ENCODE measurements around the gene RAB9A. TPM values are rescaled to one million over a fixed set of nuclear protein-coding genes. Genes with fewer than 3 reads are reported as not detected.

RAB9A gene
- total and polyA plus RNA-seq, 10 of the 15 experiments (the other 5 are each of a cell fraction or from before 2014, with no cell fraction given): 42.1 to 142 (median 49.9) TPM

DNA sequence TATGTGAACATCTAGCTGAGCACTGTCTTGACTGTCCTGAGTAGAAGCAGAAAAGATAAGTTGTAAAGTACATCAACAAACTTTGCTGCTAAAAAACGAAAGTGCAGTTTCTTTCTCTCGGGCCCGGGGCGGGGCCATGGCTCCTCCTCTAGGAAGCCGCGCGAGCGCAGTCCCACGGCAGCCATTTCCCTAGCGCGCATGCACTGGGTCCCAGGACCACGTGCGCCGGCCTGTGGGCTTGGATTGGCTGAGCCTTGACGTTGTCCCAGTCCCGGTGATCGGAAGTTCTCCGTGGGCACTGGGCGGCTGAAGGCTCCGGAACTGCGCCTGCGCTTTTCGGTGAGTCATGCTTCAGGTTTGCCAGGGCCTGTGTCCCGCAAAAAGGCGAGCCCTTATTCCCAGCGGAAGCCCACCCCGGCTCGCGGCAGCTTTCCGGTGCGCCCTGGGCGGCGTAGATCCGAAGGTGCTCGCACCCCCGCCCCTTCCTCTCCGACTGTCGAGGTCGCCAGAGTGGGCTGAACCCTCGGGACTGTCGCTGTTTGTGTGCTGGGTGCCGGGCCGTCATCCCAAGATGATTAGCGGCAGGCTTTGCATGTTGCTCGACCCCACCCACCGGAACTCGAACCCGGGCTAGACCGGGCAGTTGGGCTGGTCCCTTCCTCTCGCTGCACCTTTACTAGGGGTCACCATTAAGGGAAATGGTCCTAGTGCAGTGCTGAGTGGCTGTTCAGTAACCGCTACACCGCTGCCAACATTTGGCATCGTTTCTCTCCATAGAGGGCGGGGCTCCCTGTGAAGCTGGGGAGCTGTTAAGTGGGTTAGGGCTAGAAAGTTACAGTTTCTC is 35.9 kb upstream of the RAB9A start, which contains the start of gene TCEANC (continued):
- TF ChIP-seq FOS (IDR thresholded peaks at IDR 0.05; ENCODE audit: borderline replicate concordance, extremely low read depth, insufficient read length) (peak; percentile 35), SP1 (IDR thresholded peaks at IDR 0.05; ENCODE audit: low read depth, low read length) (no peak), EED (IDR thresholded peaks at IDR 0.05; ENCODE audit: low read depth) (peak; percentile 47), WRNIP1 (IDR thresholded peaks at IDR 0.05; ENCODE audit: borderline replicate concordance, low read depth, low read length) (no peak), ZNF274 (IDR thresholded peaks at IDR 0.05; ENCODE audit: insufficient read depth, insufficient read length) (no peak), STAT1 (conservative IDR thresholded peaks at IDR 0.05) (0 out of 2 replicates have a peak, but pooled peaks have one; percentile 45), SMAD5 (IDR thresholded peaks at IDR 0.05; ENCODE audit: low read depth) (no peak), ZNF24 (IDR thresholded peaks at IDR 0.05) (no peak), MEF2A (IDR thresholded peaks at IDR 0.05; ENCODE audit: insufficient read depth, low read depth, low read length) (no peak), MYC (IDR thresholded peaks at IDR 0.05; ENCODE audit: insufficient read depth, insufficient read length, insufficient replicate concordance, low read length, severe bottlenecking) (no peak), FOXK2 (IDR thresholded peaks at IDR 0.05) (no peak), NBN (IDR thresholded peaks at IDR 0.05) (peak; percentile 72), IKZF1 (conservative IDR thresholded peaks at IDR 0.05) (peak; percentile 98), BACH1 (IDR thresholded peaks at IDR 0.05; ENCODE audit: borderline replicate concordance) (peak; percentile 68; the same call in 1 of the 2 replicates), ESRRA (IDR thresholded peaks at IDR 0.05; ENCODE audit: low read length) (no peak), EGR1 (IDR thresholded peaks at IDR 0.05; ENCODE audit: borderline replicate concordance in 1 of 2, low read depth in 2 of 2, low read length in 2 of 2) (no peak), SIN3A (IDR thresholded peaks at IDR 0.05; ENCODE audit: low read depth, low read length) (no peak), SMC3 (IDR thresholded peaks at IDR 0.05; ENCODE audit: borderline replicate concordance, low read length) (no peak), ZNF384 (IDR thresholded peaks at IDR 0.05; ENCODE audit: borderline replicate concordance, low read depth, low read length) (no peak), CHD2 (IDR thresholded peaks at IDR 0.05; ENCODE audit: borderline replicate concordance, low read depth, low read length) (peak; percentile 37; the same call in 1 of the 2 replicates), SUPT20H (IDR thresholded peaks at IDR 0.05; ENCODE audit: borderline replicate concordance, control insufficient read depth, low read depth, low read length) (no peak), SUZ12 (IDR thresholded peaks at IDR 0.05; ENCODE audit: unreplicated experiment) (no peak), MTA3 (IDR thresholded peaks at IDR 0.05; ENCODE audit: borderline replicate concordance, low read length) (no peak), NR2F1 (conservative IDR thresholded peaks at IDR 0.05) (no peak; the same call in 1 of the 2 replicates), ZNF622 (IDR thresholded peaks at IDR 0.05) (no peak), HDGF (IDR thresholded peaks at IDR 0.05) (0 out of 2 replicates have a peak, but pooled peaks have one; percentile 52), BMI1 (IDR thresholded peaks at IDR 0.05; ENCODE audit: borderline replicate concordance) (no peak), TARDBP (IDR thresholded peaks at IDR 0.05; ENCODE audit: borderline replicate concordance) (no peak), SREBF2 (IDR thresholded peaks at IDR 0.05; ENCODE audit: low read length) (no peak), LARP7 (IDR thresholded peaks at IDR 0.05) (no peak; the same call in 1 of the 2 replicates), NRF1 (conservative IDR thresholded peaks at IDR 0.05; ENCODE audit: low read depth, low read length) (peak; percentile 74), SREBF1 (IDR thresholded peaks at IDR 0.05; ENCODE audit: low read length) (peak; percentile 77), NFIC (IDR thresholded peaks at IDR 0.05; ENCODE audit: low read depth, low read length) (no peak), IRF4 (IDR thresholded peaks at IDR 0.05; ENCODE audit: low read depth, low read length) (no peak)
- TF ChIP-seq, protein P1, sequence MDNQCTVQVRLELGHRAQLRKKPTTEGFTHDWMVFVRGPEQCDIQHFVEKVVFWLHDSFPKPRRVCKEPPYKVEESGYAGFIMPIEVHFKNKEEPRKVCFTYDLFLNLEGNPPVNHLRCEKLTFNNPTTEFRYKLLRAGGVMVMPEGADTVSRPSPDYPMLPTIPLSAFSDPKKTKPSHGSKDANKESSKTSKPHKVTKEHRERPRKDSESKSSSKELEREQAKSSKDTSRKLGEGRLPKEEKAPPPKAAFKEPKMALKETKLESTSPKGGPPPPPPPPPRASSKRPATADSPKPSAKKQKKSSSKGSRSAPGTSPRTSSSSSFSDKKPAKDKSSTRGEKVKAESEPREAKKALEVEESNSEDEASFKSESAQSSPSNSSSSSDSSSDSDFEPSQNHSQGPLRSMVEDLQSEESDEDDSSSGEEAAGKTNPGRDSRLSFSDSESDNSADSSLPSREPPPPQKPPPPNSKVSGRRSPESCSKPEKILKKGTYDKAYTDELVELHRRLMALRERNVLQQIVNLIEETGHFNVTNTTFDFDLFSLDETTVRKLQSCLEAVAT (IDR thresholded peaks at IDR 0.05): 0 out of 2 replicates have a peak, but pooled peaks have one; percentile 54
